ENCODE measurements around the gene CBX2.

- TF ChIP-seq POLR2AphosphoS5 (IDR thresholded peaks at IDR 0.05) (no peak), CTCF (IDR thresholded peaks at IDR 0.05) (no peak), POLR2A (IDR thresholded peaks at IDR 0.05) (no peak), EP300 (IDR thresholded peaks at IDR 0.05) (no peak)
Measured at GRCh38 chr17:79749958-79750357, 28.0 kb upstream of the CBX2 start.
